Measurements from ENCODE around the gene KDR. TPM values are rescaled to one million over a fixed set of nuclear protein-coding genes. Genes with fewer than 3 reads are reported as not detected.

KDR gene
- total and polyA plus RNA-seq, 9 of the 15 experiments (the other 6 are each of a cell fraction or from before 2014, with no cell fraction given) = 0.13 TPM; not detected in 8

DNA sequence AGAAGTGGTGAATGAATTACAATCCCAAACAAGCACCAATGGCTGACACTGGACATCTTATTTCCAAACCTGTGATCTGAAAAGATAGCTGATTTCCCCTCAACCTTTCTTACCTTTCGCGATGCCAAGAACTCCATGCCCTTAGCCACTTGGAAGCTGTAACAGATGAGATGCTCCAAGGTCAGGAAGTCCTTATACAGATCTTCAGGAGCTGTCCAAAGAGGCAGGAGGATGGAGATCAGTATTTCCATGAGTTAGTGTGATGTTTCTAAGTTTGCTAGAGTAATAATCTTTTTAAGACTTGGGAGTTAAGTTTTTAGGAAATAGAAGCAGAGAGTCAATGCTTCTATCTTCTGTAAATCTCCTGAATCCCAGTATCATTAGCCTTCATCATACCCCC lies 32.9 kb downstream of the KDR start:
- ATAC-seq (no peak), DNase-seq (ENCODE audit: extremely low read depth in 1 of 4, low spot score in 3 of 4) (no peak), FAIRE-seq (no peak)
- no peaks in the 10 kb centered on the region for H3K36me3 ChIP-seq (ENCODE audit: control insufficient read depth, insufficient read depth, low read length)
- TF ChIP-seq CXXC5 (CRISPR knock-in tag; IDR thresholded peaks at IDR 0.05) = no peak
- TF ChIP-seq TBL1XR1 (IDR thresholded peaks at IDR 0.05; ENCODE audit: low read length in 2 of 2) = no peak
- no peak for TF ChIP-seq MAZ (CRISPR knock-in tag; conservative IDR thresholded peaks at IDR 0.05 in 1 of 2, IDR thresholded peaks at IDR 0.05 in 1 of 2)
- no peak for TF ChIP-seq NUFIP1 (IDR thresholded peaks at IDR 0.05; ENCODE audit: partially characterized antibody)
- TF ChIP-seq, protein P1, sequence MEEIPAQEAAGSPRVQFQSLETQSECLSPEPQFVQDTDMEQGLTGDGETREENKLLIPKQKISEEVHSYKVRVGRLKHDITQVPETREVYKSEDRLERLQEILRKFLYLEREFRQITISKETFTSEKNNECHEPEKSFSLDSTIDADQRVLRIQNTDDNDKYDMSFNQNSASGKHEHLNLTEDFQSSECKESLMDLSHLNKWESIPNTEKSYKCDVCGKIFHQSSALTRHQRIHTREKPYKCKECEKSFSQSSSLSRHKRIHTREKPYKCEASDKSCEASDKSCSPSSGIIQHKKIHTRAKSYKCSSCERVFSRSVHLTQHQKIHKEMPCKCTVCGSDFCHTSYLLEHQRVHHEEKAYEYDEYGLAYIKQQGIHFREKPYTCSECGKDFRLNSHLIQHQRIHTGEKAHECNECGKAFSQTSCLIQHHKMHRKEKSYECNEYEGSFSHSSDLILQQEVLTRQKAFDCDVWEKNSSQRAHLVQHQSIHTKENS (CRISPR knock-in tag; IDR thresholded peaks at IDR 0.05) = no peak
- no peak for TF ChIP-seq IFI16 (CRISPR knock-in tag; IDR thresholded peaks at IDR 0.05)
- no peak for TF ChIP-seq MAFG (tag; conservative IDR thresholded peaks at IDR 0.05)
- no peak for TF ChIP-seq MTA3 (IDR thresholded peaks at IDR 0.05; ENCODE audit: borderline replicate concordance)
- TF ChIP-seq, protein P2, sequence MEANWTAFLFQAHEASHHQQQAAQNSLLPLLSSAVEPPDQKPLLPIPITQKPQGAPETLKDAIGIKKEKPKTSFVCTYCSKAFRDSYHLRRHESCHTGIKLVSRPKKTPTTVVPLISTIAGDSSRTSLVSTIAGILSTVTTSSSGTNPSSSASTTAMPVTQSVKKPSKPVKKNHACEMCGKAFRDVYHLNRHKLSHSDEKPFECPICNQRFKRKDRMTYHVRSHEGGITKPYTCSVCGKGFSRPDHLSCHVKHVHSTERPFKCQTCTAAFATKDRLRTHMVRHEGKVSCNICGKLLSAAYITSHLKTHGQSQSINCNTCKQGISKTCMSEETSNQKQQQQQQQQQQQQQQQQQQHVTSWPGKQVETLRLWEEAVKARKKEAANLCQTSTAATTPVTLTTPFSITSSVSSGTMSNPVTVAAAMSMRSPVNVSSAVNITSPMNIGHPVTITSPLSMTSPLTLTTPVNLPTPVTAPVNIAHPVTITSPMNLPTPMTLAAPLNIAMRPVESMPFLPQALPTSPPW (CRISPR knock-in tag; IDR thresholded peaks at IDR 0.05) = no peak
- TF ChIP-seq ZNF778 (CRISPR knock-in tag; IDR thresholded peaks at IDR 0.05) = no peak
- no peak for TF ChIP-seq TBP (optimal IDR thresholded peaks at IDR 0.05; ENCODE audit: low read depth, low read length)
- TF ChIP-seq, protein P3, sequence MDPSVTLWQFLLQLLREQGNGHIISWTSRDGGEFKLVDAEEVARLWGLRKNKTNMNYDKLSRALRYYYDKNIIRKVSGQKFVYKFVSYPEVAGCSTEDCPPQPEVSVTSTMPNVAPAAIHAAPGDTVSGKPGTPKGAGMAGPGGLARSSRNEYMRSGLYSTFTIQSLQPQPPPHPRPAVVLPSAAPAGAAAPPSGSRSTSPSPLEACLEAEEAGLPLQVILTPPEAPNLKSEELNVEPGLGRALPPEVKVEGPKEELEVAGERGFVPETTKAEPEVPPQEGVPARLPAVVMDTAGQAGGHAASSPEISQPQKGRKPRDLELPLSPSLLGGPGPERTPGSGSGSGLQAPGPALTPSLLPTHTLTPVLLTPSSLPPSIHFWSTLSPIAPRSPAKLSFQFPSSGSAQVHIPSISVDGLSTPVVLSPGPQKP (CRISPR knock-in tag; IDR thresholded peaks at IDR 0.05) = no peak
- TF ChIP-seq SMARCC2 (IDR thresholded peaks at IDR 0.05; ENCODE audit: low read depth) = no peak
- no peak for TF ChIP-seq NONO (IDR thresholded peaks at IDR 0.05; ENCODE audit: low read depth in 2 of 2, low read length in 1 of 2)
- no peak for TF ChIP-seq CHD1 (IDR thresholded peaks at IDR 0.05; ENCODE audit: low read length)
- ChIA-PET POLR2A (interaction anchor here (0.8 kb wide), 1 partner anchor 10 kb away, joined by 3 read pairs; no protein-coding TSS in a partner anchor), CTCF (ENCODE audit: low intra/inter-chr PET ratio) (interaction anchor here (0.5 kb wide), 1 partner anchor 1079 kb away, joined by 3 read pairs; no protein-coding TSS in a partner anchor)
- H3K79me2 ChIP-seq (ENCODE audit: control insufficient read depth, insufficient read depth, low read length) = no peaks in the 10 kb centered on the region
- in situ Hi-C loops (cut with MboI) = no loop called here
- H3K4me2 ChIP-seq (ENCODE audit: insufficient read depth, low read length) = no peak overlapping the region
- H3K4me3 ChIP-seq = no peak overlapping the region
- H4K20me1 ChIP-seq (replicated peaks; ENCODE audit: control insufficient read depth, insufficient read depth, low read length) = no peaks in the 10 kb centered on the region
- WGBS (ENCODE audit: insufficient coverage, low coverage, missing lambda C conversion rate) = 0% methylated on average over 2 of the region's 2 CpGs
- H3K27ac ChIP-seq (ENCODE audit: extremely low read depth, low read depth, low read length) = no peak overlapping the region
- intact Hi-C loops (cut with micrococcal nuclease) = no loop called here
- H3K9me3 ChIP-seq (replicated peaks; ENCODE audit: control insufficient read depth, insufficient read depth, low read depth, low read length) = no peaks in the 10 kb centered on the region
- H3K9me1 ChIP-seq (ENCODE audit: control insufficient read depth, insufficient read depth, low read length) = peaks cover 3% of the 10 kb centered on the region
- peaks cover 0 to 2% of the 10 kb centered on the region in 2 experiments; a peak in 1 of 5 replicates for H3K27me3 ChIP-seq (ENCODE audit: control insufficient read depth in 2 of 2, insufficient read depth in 2 of 2, low read length in 2 of 2)
- H2AFZ ChIP-seq (ENCODE audit: low read depth, low read length) = no peak overlapping the region
- BruUV-seq (replicated peaks) = no TSS peak
- no peak overlapping the region for H3K9ac ChIP-seq (ENCODE audit: insufficient read depth in 1 of 2, low read depth in 2 of 2, low read length in 2 of 2)
- no peaks in the 10 kb centered on the region for H3K4me1 ChIP-seq (replicated peaks in 1 of 2; ENCODE audit: control insufficient read depth in 2 of 2, insufficient read depth in 2 of 2, low read length in 2 of 2)
